ENCODE measurements around the gene PPP1R7. TPM values are rescaled to one million over a fixed set of nuclear protein-coding genes. Genes with fewer than 3 reads are reported as not detected.
A peak's percentile ranks its signal among the peaks of the same experiment; 100 is the strongest.
"Not testable (repeated sequence)": the region's sequence is repeated elsewhere in the genome, so short reads cannot be mapped to it uniquely, and the experiment has no call there.

Gene PPP1R7
- total RNA-seq (2022) (65.4 and 65.5 TPM in 2 replicates), Bru-seq, nascent RNA (percentile 63 among the genes with signal in this experiment), BruChase-seq, experiment 1, labeled RNA remaining after a 6-hour chase (percentile 64 among the genes with signal in this experiment), BruChase-seq, experiment 2, labeled RNA remaining after a 2-hour chase (percentile 57 among the genes with signal in this experiment)
- long read RNA-seq, transcript PPP1R7-206 (9 exons, 965 nt), result minor isoform, 11 of 100 reads
- long read RNA-seq, transcript PPP1R7-202 (9 exons, 1,954 nt), result minor isoform, 8 of 100 reads
- long read RNA-seq, transcript PPP1R7-201 (10 exons, 2,386 nt), result major isoform, 62 of 100 reads
- long read RNA-seq, partial matches to known transcripts, result 8 of 100 reads
- long read RNA-seq, other reads (novel, unspliced or antisense), result 11 of 100 reads

GRCh38 chr2:241149925-241150659 lies at the start of gene PPP1R7:
Gene PPP1R7, plus strand, starts transcription at chr2:241150467. Its CDS starts 29 bp downstream, at chr2:241150496.
- CTCF ChIA-PET, result interaction anchor here (0.6 to 2.4 kb wide), 6 partner anchors 49 to 242 kb away, joined by 3 to 6 read pairs (median 4); partner anchors contain the start of gene MTERF4
- DNase-seq, result peak; percentile 94
- intact Hi-C loops (cut with micrococcal nuclease; ENCODE audit: unreplicated experiment), result loop anchor here (5.0 kb wide), 1 partner anchor 48 kb away; the partner anchor contains the start of gene MTERF4
- Mint-ChIP-seq H3K9me3 (ENCODE audit: low read depth, unreplicated experiment) (no peaks in the 10 kb centered on the region), H3K4me3 (ENCODE audit: low read depth, unreplicated experiment) (peak within 1 kb of the TSS; percentile 86), H3K4me1 (ENCODE audit: low read depth, unreplicated experiment) (peaks cover 27% of the 10 kb centered on the region), H3K27ac (ENCODE audit: unreplicated experiment) (peak within 1 kb of the TSS; percentile 62), H3K27me3 (ENCODE audit: unreplicated experiment) (no peaks in the 10 kb centered on the region), H3K36me3 (ENCODE audit: insufficient read depth, unreplicated experiment) (peaks cover 35% of the 10 kb centered on the region)
- no peak for TF ChIP-seq CTCF (IDR thresholded peaks at IDR 0.05; ENCODE audit: unreplicated experiment)
- BruUV-seq (replicated peaks), result no TSS peak

GRCh38 chr2:241102239-241102803 lies 47.9 kb upstream of the PPP1R7 start, which contains the start of gene MTERF4:
Gene MTERF4, minus strand, starts transcription at chr2:241102287. Its CDS starts 14 bp downstream, at chr2:241102273.
- peak; percentile 94 for DNase-seq
- peak within 1 kb of the TSS; percentile 85 for H3K27ac Mint-ChIP-seq (ENCODE audit: unreplicated experiment)
- CTCF ChIA-PET, result interaction anchor here (0.5 to 1.6 kb wide), 4 partner anchors 47 to 385 kb away, joined by 3 to 4 read pairs (median 4); partner anchors contain the start of gene PASK
- H3K4me1 Mint-ChIP-seq (ENCODE audit: low read depth, unreplicated experiment), result no peaks in the 10 kb centered on the region
- no peak for TF ChIP-seq CTCF (IDR thresholded peaks at IDR 0.05; ENCODE audit: unreplicated experiment)
- no peaks in the 10 kb centered on the region for H3K27me3 Mint-ChIP-seq (ENCODE audit: unreplicated experiment)
- intact Hi-C loops (cut with micrococcal nuclease; ENCODE audit: unreplicated experiment), result loop anchor here (5.0 kb wide), 1 partner anchor 45 kb away; the partner anchor contains the start of gene PASK
- TSS peak; percentile 97 for BruUV-seq (replicated peaks)
- peak within 1 kb of the TSS; percentile 96 for H3K4me3 Mint-ChIP-seq (ENCODE audit: low read depth, unreplicated experiment)
- H3K9me3 Mint-ChIP-seq (ENCODE audit: low read depth, unreplicated experiment), result no peaks in the 10 kb centered on the region
- H3K36me3 Mint-ChIP-seq (ENCODE audit: insufficient read depth, unreplicated experiment), result peaks cover 21% of the 10 kb centered on the region

GRCh38 chr2:241103176-241103595 lies 47.1 kb upstream of the PPP1R7 start:
- CTCF ChIA-PET, result interaction anchor here (0.6 kb wide), 1 partner anchor 385 kb away, joined by 3 read pairs; no protein-coding TSS in a partner anchor

GRCh38 chr2:241104611-241105010 lies 45.7 kb upstream of the PPP1R7 start:
- H3K27ac Mint-ChIP-seq (ENCODE audit: unreplicated experiment); H3K4me3 Mint-ChIP-seq (ENCODE audit: low read depth, unreplicated experiment); H3K27me3 Mint-ChIP-seq (ENCODE audit: unreplicated experiment); H3K9me3 Mint-ChIP-seq (ENCODE audit: low read depth, unreplicated experiment); H3K4me1 Mint-ChIP-seq (ENCODE audit: low read depth, unreplicated experiment); CTCF ChIA-PET; DNase-seq; BruUV-seq (replicated peaks): not testable (repeated sequence)
- peaks cover 21% of the 10 kb centered on the region for H3K36me3 Mint-ChIP-seq (ENCODE audit: insufficient read depth, unreplicated experiment)
- intact Hi-C loops (cut with micrococcal nuclease; ENCODE audit: unreplicated experiment), result loop anchor here (5.0 kb wide), 1 partner anchor 43 kb away; the partner anchor contains the start of gene PASK

More at GRCh38 chr2:241103176-241103595, 47.1 kb upstream of the PPP1R7 start:
- TF ChIP-seq CTCF (IDR thresholded peaks at IDR 0.05; ENCODE audit: unreplicated experiment), result no peak
- no TSS peak for BruUV-seq (replicated peaks)
- Mint-ChIP-seq H3K27me3 (ENCODE audit: unreplicated experiment) (no peaks in the 10 kb centered on the region), H3K4me3 (ENCODE audit: low read depth, unreplicated experiment) (peak overlapping the region; percentile 96), H3K36me3 (ENCODE audit: insufficient read depth, unreplicated experiment) (peaks cover 21% of the 10 kb centered on the region), H3K9me3 (ENCODE audit: low read depth, unreplicated experiment) (no peaks in the 10 kb centered on the region), H3K27ac (ENCODE audit: unreplicated experiment) (peak overlapping the region; percentile 85), H3K4me1 (ENCODE audit: low read depth, unreplicated experiment) (no peaks in the 10 kb centered on the region)
- DNase-seq, result no peak
- intact Hi-C loops (cut with micrococcal nuclease; ENCODE audit: unreplicated experiment), result loop anchor here (5.0 kb wide), 1 partner anchor 44 kb away; the partner anchor contains the start of gene PASK
